Stimulated activated naive CD4-positive, alpha-beta T cell (primary cell): Measurements from ENCODE around the gene GSAP.
"Not testable (repeated sequence)": the region's sequence is repeated elsewhere in the genome, so short reads cannot be mapped to it uniquely, and the experiment has no call there.

Source experiments
- DNase-seq, 6 experiments: peaks; one replicate each; lab custom pipeline; 2025; lab: John Stamatoyannopoulos, UW

GSAP gene, protein sequence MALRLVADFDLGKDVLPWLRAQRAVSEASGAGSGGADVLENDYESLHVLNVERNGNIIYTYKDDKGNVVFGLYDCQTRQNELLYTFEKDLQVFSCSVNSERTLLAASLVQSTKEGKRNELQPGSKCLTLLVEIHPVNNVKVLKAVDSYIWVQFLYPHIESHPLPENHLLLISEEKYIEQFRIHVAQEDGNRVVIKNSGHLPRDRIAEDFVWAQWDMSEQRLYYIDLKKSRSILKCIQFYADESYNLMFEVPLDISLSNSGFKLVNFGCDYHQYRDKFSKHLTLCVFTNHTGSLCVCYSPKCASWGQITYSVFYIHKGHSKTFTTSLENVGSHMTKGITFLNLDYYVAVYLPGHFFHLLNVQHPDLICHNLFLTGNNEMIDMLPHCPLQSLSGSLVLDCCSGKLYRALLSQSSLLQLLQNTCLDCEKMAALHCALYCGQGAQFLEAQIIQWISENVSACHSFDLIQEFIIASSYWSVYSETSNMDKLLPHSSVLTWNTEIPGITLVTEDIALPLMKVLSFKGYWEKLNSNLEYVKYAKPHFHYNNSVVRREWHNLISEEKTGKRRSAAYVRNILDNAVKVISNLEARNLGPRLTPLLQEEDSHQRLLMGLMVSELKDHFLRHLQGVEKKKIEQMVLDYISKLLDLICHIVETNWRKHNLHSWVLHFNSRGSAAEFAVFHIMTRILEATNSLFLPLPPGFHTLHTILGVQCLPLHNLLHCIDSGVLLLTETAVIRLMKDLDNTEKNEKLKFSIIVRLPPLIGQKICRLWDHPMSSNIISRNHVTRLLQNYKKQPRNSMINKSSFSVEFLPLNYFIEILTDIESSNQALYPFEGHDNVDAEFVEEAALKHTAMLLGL

DNA sequence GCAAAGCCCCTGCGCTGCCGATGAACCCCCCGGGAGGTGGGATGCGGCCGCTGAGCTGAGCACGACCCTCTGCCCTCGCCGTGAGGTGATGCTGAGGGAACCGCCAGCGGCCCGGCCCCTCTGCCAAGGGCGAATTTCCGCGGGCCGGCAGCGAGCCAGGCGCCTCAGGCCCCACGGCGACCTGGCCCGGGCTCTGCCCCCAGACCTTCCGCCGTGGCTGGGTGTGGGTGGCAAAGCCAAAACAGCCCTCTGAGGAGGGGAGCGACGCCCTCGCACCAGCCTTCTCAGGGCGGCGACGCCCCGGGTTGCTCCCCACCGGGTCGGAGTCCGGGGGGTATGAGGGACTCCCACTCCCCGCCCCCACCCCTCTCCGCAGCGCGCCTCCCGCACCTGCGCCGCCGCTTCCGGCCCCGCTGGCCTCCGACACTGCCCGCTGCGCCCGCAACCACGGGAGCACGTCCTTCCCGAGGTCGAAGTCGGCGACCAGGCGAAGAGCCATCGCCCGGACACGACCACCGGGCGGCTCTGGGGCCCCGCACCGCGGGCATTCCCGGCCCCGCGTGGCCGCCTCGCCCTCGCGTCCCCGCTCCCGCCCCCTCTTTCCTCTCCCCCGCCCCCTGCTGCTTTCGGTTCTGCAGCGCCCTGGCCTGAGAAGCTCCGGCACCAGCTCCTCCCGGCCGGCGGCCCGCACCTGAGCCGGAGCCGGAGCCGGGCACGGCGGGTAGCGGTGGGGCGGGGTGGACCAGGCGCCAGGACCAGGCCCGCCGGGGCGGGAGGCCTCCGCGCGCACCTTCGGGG is at the start of gene GSAP:
Gene GSAP, minus strand, starts transcription at position 527 of the 798 bp plus-strand sequence. Its CDS starts 28 bp downstream, at position 499.
- DNase-seq = peak; percentile 35 to 70 (median 52)

GRCh38 chr7:77465256-77465655 is 49.1 kb upstream of the GSAP start:
- no peak for DNase-seq

- no peak for DNase-seq
Measured at GRCh38 chr7:77464589-77464988, 48.4 kb upstream of the GSAP start.

- not testable (repeated sequence) for DNase-seq
Measured at GRCh38 chr7:77463632-77464031, 47.5 kb upstream of the GSAP start.

DNA sequence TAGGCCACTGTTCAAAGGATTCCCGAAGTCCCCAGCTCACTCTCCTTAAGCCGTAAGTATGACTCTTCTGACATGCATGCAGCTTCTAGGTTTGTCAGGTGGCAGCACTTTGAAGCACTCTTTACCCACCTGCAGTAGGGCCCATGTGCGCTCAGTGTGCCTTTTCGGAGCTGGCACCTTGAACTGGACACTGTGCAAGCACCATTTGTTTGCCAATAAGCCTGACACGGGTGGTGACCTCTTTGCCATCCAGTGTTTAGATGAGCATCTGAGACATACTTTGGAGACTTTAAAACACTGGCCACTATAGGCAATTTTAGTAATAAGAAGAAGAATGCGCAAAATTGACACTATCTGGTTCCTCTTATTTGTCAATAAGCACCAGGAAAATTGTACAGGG is 45.7 kb upstream of the GSAP start:
- no peak for DNase-seq

DNA sequence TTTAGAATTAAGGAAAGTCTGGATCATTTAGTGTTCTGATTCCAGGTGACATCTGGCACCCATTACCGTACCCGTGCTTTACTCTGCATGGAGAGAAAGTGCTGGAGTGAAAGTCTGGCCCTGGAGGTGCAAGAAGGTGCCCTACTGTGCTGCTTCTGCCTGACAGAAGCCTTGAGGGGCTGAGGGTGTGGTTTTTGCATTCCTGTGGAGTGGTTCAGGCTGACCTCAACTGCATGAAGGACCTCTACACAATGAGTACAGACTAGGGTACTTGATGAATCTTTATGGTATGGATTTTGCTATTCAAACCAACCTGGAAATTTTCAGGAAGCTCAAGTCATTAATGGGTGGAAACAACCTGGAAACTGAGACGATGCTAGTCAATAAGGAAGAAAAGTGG is 45.1 kb upstream of the GSAP start:
- DNase-seq = no peak

DNA sequence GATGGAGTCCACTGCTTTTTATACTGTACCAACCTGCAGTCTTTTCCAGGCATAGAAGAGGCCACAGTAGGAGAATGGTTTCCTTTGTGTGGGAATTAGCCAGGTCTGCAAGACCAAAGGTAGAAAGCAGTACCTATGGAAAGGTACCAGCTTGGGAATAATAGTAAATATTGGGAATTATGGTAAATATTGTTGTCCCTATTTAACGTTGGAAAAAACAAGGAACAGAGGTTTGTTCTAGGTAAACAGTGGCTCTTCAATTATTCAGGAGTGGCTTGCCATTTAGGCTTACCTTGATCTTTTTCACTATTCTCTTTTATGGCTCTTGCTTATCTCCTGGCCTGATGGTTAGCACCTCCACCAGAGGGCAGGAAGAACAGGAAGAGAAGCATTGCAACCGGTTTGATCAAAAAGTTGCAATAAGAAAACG is 43.9 kb upstream of the GSAP start:
- DNase-seq = no peak

DNA sequence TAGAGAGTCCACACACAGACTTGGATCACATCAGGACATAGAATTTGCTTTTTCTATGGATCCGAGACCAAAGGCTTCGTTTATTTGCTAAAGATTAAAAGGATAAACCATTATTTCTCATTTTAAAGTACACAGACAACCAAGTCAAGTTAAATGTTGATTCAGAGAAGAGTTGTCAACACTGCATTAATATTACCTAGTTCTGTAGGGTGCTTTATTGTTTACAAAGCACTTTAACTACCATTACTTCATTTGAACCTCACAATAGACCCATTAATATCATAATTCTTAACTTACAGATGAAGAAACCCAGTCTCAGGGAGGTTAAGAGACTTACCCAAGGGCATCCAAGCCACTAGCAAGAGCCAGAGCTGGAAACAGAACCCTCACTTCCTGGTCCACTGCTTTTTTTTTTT is 43.2 kb upstream of the GSAP start:
- no peak for DNase-seq

GRCh38 chr7:77458786-77459185 is 42.6 kb upstream of the GSAP start:
- no peak for DNase-seq

- no peak for DNase-seq
Measured at GRCh38 chr7:77457779-77458178, 41.6 kb upstream of the GSAP start.

DNA sequence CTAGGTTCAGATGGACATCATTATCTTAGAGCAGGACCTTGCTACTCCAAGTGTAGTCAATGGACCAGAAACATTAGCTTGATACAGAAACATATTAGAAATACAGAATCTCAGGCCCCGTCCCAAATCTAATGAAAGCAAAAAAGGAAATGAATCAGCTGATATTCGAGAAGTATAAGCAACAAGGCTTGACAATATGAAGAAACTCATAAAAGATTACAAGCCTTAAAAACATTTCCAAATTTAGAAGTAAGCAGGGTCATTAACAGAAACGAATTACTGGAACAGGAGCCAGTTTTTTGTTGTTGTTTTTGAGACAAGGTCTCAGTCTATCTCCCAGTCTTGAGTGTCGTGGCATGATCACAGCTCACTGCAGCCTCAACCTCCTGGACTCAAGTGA is 40.5 kb upstream of the GSAP start:
- no peak for DNase-seq

DNA sequence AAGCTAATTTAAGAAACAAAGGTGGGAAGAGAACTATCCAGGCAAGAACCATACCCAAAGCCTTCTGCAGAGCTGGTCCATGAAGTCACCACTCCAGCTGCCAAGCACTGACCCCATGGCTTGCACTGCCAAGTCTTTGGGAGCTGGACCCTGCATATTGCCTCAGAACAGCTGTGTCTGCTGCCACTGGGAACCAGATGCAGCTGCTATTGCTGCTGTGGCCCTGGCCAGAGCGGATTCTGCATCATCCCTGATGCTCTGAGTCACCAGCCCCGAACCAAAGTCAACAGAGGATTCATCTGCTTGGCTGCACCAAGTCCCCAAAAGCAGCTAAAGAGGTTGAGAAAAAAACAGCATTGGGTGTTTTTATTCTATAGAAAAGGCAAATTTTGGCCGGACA is 39.2 kb upstream of the GSAP start:
- no peak for DNase-seq

- no peak for DNase-seq
Measured at GRCh38 chr7:77454802-77455201, 38.7 kb upstream of the GSAP start.

- DNase-seq = no peak
Measured at GRCh38 chr7:77453531-77453930, 37.4 kb upstream of the GSAP start.

DNA sequence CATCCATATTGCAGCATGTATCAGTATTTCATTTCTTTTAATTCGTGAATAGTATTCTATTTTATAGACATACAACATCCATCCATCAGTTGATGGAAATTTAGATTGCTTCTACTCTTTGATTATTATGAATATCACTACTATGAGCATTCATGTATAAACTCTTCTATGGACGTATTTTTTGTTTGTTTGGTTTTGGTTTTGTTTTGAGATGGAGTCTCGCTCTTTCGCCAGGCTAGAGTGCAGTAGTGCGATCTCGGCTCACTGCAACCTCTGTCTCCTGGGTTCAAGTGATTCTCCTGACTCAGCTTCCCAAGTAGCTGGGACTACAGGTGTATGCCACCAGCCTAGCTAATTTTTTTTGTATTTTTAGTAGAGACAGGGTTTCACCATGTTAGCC is 35.8 kb upstream of the GSAP start:
- not testable (repeated sequence) for DNase-seq

DNA sequence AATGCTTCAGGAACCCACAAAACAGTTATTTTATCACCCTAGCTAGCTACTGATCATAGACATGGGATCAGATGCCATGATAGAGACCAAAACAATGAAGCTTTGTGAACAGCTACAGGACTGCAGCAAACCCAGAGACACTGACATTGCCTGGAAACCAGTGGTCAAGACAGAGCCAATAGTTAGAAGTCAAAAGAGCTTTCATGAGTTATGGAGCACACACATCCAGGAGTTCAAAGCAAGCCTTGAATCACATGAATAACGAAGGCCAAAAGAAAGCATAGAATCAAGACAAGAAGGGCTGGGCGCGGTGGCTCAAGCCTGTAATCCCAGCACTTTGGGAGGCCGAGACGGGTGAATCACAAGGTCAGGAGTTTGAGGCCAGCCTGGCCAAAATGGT is 34.5 kb upstream of the GSAP start:
- no peak for DNase-seq

DNA sequence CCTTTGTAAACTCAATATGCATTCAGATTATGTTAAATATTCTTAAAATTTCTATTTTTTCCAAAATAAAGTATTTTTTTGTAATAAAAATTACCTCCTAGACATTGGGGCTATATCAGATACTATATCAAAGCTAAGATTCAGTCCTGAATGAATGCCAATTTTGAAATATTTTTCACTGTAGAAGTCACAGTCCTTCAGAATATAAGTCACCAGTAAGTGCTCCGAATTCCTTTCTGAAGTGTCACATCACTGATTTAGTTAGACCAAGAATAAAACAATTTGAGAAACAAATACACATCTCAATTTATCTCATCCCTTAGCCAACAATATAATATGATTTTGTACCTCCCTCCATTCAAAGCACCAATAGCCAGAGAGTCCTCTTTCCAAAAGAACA is 33.9 kb upstream of the GSAP start:
- no peak for DNase-seq

DNA sequence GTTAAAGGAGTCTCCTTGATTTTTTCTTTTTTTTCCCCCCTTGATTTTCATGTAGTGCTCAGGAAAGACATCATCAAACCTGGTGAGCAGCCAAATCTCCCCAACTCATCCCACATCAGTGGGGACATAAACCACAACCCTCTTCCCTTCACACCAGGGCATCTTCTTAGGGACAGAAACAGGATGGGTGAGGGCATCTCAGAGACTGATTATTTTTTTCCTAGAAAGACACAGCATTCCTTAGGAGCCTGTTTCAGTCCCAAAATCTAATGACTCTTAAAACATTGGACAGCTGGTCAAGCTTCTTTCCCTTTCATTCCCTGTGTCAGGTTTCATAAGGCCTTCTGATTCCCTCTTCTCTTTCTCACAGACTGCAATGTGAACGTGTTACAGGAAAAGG is 31.5 kb upstream of the GSAP start:
- DNase-seq = no peak

GRCh38 chr7:77444123-77444522 is 28.0 kb upstream of the GSAP start:
- DNase-seq = no peak

- no peak for DNase-seq
Measured at GRCh38 chr7:77443042-77443441, 26.9 kb upstream of the GSAP start.

GRCh38 chr7:77442636-77443035 is 26.5 kb upstream of the GSAP start:
- no peak for DNase-seq

DNA sequence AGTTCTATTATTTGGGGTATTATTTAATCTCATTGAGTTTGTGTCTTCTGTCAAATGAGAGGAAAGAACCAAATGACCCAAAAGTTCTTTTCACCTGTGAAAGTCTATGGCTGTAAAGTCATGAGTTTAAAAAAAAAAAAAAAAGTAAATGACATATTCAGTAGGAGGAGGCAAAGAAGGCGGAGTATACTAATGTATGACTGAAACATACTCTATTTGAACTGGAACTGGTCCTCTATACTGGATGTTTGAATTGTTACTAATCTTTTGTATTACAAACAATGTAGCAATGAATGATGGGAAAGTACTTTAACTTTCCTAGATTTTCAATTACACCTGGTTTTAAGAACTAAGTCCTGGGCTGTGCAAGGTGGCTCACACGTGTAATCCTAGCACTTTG is 24.9 kb upstream of the GSAP start:
- no peak for DNase-seq
